ENCODE results near the gene TEX2.

Gene TEX2

GRCh38 chr17:64158406-64158805 lies 104.7 kb downstream of the TEX2 start:
- H3K27ac ChIP-seq: peak overlapping the region; percentile 43
- TF ChIP-seq CTCF (conservative IDR thresholded peaks at IDR 0.05): no peak

GRCh38 chr17:64157669-64158180 lies 105.3 kb downstream of the TEX2 start:
- no peak overlapping the region for H3K27ac ChIP-seq
- no peak for TF ChIP-seq CTCF (conservative IDR thresholded peaks at IDR 0.05)

GRCh38 chr17:64156670-64157069 lies 106.4 kb downstream of the TEX2 start:
- H3K27ac ChIP-seq: peak overlapping the region; percentile 38; the same call in 1 of the 2 replicates
- TF ChIP-seq CTCF (conservative IDR thresholded peaks at IDR 0.05): no peak

- TF ChIP-seq CTCF (conservative IDR thresholded peaks at IDR 0.05): no peak
- peak overlapping the region; percentile 38; the same call in 1 of the 2 replicates for H3K27ac ChIP-seq
Observed at GRCh38 chr17:64155751-64156544, 107.1 kb downstream of the TEX2 start.

GRCh38 chr17:64155129-64155528 lies 107.9 kb downstream of the TEX2 start:
- no peak overlapping the region for H3K27ac ChIP-seq
- no peak for TF ChIP-seq CTCF (conservative IDR thresholded peaks at IDR 0.05)

- no peak for TF ChIP-seq CTCF (conservative IDR thresholded peaks at IDR 0.05)
- H3K27ac ChIP-seq: no peak overlapping the region
Observed at GRCh38 chr17:64154717-64155116, 108.3 kb downstream of the TEX2 start.

GRCh38 chr17:64154313-64154695 lies 108.8 kb downstream of the TEX2 start:
- no peak for TF ChIP-seq CTCF (conservative IDR thresholded peaks at IDR 0.05)
- no peak overlapping the region for H3K27ac ChIP-seq

Data from VCaP (cell line).